Peyer's patch (tissue), 4 donors: ENCODE results near the gene AARS2.

Experiments
- CTCF ChIP-seq, 6 experiments: fragments of 450-650 bp in 4 of 6; fragments of 200-600 bp in 2 of 6; sonication (generic) in 1 of 6; IDR thresholded peaks; one replicate each; pipeline ENCODE4 v1.5.1; 2017 to 2019; ENCODE audit warnings: antibody characterized with exemption in 6 of 6, mild to moderate bottlenecking in 3 of 6, moderate library complexity in 1 of 6
- POLR2A ChIP-seq, 2 donors: fragments of 450-650 bp; IDR thresholded peaks; one replicate each; pipeline ENCODE4 v1.5.1; 2017; ENCODE audit warnings: antibody characterized with exemption in 2 of 2, mild to moderate bottlenecking in 2 of 2, moderate library complexity in 2 of 2

GRCh38 chr6:44298055-44298803, 14.9 kb downstream of the AARS2 start:
- TF ChIP-seq CTCF (IDR thresholded peaks at IDR 0.05): no peak
- TF ChIP-seq POLR2A (IDR thresholded peaks at IDR 0.05): no peak
